Measurements from ENCODE around the gene PSTPIP2. TPM values are rescaled to one million over a fixed set of nuclear protein-coding genes. Genes with fewer than 3 reads are reported as not detected.

The PSTPIP2 gene
- total and polyA plus RNA-seq, 2 donors (not counting 3 experiments of a cell fraction or from before 2014, with no cell fraction given): 1.6 to 4.9 TPM

- Histone ChIP-seq H3K27ac (ENCODE audit: insufficient read depth, low read depth, low read length) (no peak overlapping the region), H3K27me3 (ENCODE audit: control insufficient read depth in 2 of 2, insufficient read depth in 2 of 2, low read length in 2 of 2) (no peaks in the 10 kb centered on the region), H3K4me3 (replicated peaks in 1 of 3; ENCODE audit: insufficient read depth in 1 of 3, low read depth in 1 of 3, low read length in 3 of 3) (no peak overlapping the region), H3K4me2 (ENCODE audit: insufficient read depth, low read length) (no peak overlapping the region), H3K36me3 (ENCODE audit: control insufficient read depth in 2 of 2, extremely low read depth in 1 of 2, insufficient read depth in 2 of 2, low read length in 2 of 2) (peaks cover 11 to 13% of the 10 kb centered on the region in 2 experiments), H3K9me1 (replicated peaks; ENCODE audit: control insufficient read depth, extremely low read depth, insufficient read depth, low read length) (no peaks in the 10 kb centered on the region), H2AFZ (ENCODE audit: low read depth, low read length) (no peak overlapping the region), H3K9ac (replicated peaks; ENCODE audit: extremely low read depth, insufficient read depth, low read length) (no peak overlapping the region), H3K4me1 (ENCODE audit: control insufficient read depth, extremely low read depth, insufficient read depth, low read length) (peaks cover 11% of the 10 kb centered on the region), H3K79me2 (ENCODE audit: control insufficient read depth, insufficient read depth, low read length) (peaks cover 9% of the 10 kb centered on the region), H4K20me1 (replicated peaks; ENCODE audit: control insufficient read depth, extremely low read depth, insufficient read depth, low read length) (no peaks in the 10 kb centered on the region), H3K9me3 (replicated peaks; ENCODE audit: control insufficient read depth, insufficient read depth, low read length) (no peaks in the 10 kb centered on the region)
- FAIRE-seq (no peak), DNase-seq (ENCODE audit: low read depth, low spot score) (no peak)
- BruUV-seq (replicated peaks): no TSS peak
- ChIA-PET CTCF (interaction anchor here (4.0 kb wide), 1 partner anchor 119 kb away, joined by 18 read pairs; no protein-coding TSS in a partner anchor), POLR2A (no interaction called here)
- TF ChIP-seq POLR2AphosphoS5 (IDR thresholded peaks at IDR 0.05; ENCODE audit: insufficient read depth, low read depth, low read length) (no peak), EZH2 (IDR thresholded peaks at IDR 0.05; ENCODE audit: borderline replicate concordance, low read depth, low read length, severe bottlenecking) (no peak), FOS (IDR thresholded peaks at IDR 0.05; ENCODE audit: borderline replicate concordance, insufficient read depth, low read length) (peak; percentile 15)
- dilution Hi-C loops (cut with MboI; ENCODE audit: extremely low pct_ligation_motif_present, low sequenced_read_pairs): no loop called here
- intact Hi-C loops (cut with micrococcal nuclease): no loop called here
Observed at GRCh38 chr18:45954070-45954934, 117.8 kb downstream of the PSTPIP2 start.

DNA sequence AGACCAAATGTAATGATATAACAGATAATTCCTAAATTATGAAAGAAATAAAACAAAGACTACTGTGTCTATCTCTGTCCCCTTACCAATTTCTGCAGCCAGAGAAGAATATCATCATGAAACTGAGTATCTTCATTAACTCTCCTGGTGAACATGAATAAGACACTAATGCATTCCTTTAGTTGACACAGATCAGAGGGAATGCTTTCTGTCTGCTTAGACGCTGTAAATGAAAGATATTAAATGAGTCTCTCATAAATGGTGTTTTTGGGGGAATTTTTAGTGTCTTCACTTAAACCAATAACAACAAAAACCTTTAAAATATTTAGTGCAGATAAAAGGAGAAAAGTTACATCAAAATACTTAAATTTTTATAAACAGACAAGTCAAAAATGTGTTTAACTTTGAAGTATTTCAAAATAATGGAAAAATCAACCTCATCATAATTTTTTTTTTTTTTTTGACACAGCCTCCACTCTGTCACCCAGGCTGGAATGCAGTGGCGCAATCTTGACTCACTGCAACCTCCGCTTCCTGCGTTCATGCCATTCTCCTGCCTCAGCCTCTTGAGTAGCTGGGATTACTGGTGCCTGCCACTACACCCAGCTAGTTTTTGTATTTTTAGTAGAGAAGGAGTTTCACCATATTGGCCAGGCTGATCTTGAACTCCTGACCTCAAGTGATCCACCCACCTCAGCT is 120.9 kb downstream of the PSTPIP2 start:
- Histone ChIP-seq H3K9me1 (replicated peaks; ENCODE audit: control insufficient read depth, extremely low read depth, insufficient read depth, low read length) (no peaks in the 10 kb centered on the region), H3K27ac (ENCODE audit: insufficient read depth, low read depth, low read length) (peak overlapping the region; percentile 35), H3K4me2 (ENCODE audit: insufficient read depth, low read length) (peak overlapping the region; percentile 13), H3K27me3 (ENCODE audit: control insufficient read depth in 2 of 2, insufficient read depth in 2 of 2, low read length in 2 of 2) (no peaks in the 10 kb centered on the region), H4K20me1 (replicated peaks; ENCODE audit: control insufficient read depth, extremely low read depth, insufficient read depth, low read length) (no peaks in the 10 kb centered on the region), H3K4me3 (replicated peaks in 1 of 3; ENCODE audit: insufficient read depth in 1 of 3, low read depth in 1 of 3, low read length in 3 of 3) (no peak overlapping the region), H2AFZ (ENCODE audit: low read depth, low read length) (no peak overlapping the region), H3K9ac (replicated peaks; ENCODE audit: extremely low read depth, insufficient read depth, low read length) (no peak overlapping the region), H3K36me3 (ENCODE audit: control insufficient read depth in 2 of 2, extremely low read depth in 1 of 2, insufficient read depth in 2 of 2, low read length in 2 of 2) (peaks cover 15 to 22% of the 10 kb centered on the region in 2 experiments), H3K79me2 (ENCODE audit: control insufficient read depth, insufficient read depth, low read length) (peaks cover 3% of the 10 kb centered on the region), H3K4me1 (ENCODE audit: control insufficient read depth, extremely low read depth, insufficient read depth, low read length) (peaks cover 11% of the 10 kb centered on the region), H3K9me3 (replicated peaks; ENCODE audit: control insufficient read depth, insufficient read depth, low read length) (no peaks in the 10 kb centered on the region)
- CTCF ChIA-PET: interaction anchor here (4.0 kb wide), 1 partner anchor 123 kb away, joined by 18 read pairs; no protein-coding TSS in a partner anchor
- peak; percentile 24 for DNase-seq (ENCODE audit: low read depth, low spot score)
- intact Hi-C loops (cut with micrococcal nuclease): loop anchor here (1.0 to 2.0 kb wide), 2 partner anchors 16 to 24 kb away; partner anchors contain the start of gene EPG5
- dilution Hi-C loops (cut with MboI; ENCODE audit: extremely low pct_ligation_motif_present, low sequenced_read_pairs): no loop called here
- FAIRE-seq: no peak
- POLR2A ChIA-PET: no interaction called here
- TF ChIP-seq, protein P1, sequence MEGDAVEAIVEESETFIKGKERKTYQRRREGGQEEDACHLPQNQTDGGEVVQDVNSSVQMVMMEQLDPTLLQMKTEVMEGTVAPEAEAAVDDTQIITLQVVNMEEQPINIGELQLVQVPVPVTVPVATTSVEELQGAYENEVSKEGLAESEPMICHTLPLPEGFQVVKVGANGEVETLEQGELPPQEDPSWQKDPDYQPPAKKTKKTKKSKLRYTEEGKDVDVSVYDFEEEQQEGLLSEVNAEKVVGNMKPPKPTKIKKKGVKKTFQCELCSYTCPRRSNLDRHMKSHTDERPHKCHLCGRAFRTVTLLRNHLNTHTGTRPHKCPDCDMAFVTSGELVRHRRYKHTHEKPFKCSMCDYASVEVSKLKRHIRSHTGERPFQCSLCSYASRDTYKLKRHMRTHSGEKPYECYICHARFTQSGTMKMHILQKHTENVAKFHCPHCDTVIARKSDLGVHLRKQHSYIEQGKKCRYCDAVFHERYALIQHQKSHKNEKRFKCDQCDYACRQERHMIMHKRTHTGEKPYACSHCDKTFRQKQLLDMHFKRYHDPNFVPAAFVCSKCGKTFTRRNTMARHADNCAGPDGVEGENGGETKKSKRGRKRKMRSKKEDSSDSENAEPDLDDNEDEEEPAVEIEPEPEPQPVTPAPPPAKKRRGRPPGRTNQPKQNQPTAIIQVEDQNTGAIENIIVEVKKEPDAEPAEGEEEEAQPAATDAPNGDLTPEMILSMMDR (IDR thresholded peaks at IDR 0.05; ENCODE audit: extremely low read depth in 1 of 2, insufficient read depth in 1 of 2, low read depth in 1 of 2, low read length in 2 of 2): no peak
- TF ChIP-seq EZH2 (IDR thresholded peaks at IDR 0.05; ENCODE audit: borderline replicate concordance, low read depth, low read length, severe bottlenecking) (no peak), POLR2A (IDR thresholded peaks at IDR 0.05; ENCODE audit: low read depth, low read length) (no peak), JUN (IDR thresholded peaks at IDR 0.05; ENCODE audit: borderline replicate concordance, insufficient read depth, insufficient read length, low read depth) (peak; percentile 29), MYC (IDR thresholded peaks at IDR 0.05; ENCODE audit: low read depth, low read length) (no peak), POLR2AphosphoS5 (IDR thresholded peaks at IDR 0.05; ENCODE audit: insufficient read depth, low read depth, low read length) (peak; percentile 46), GATA2 (IDR thresholded peaks at IDR 0.05; ENCODE audit: insufficient read depth, insufficient read length, low read depth, low read length) (no peak), FOS (IDR thresholded peaks at IDR 0.05; ENCODE audit: borderline replicate concordance, insufficient read depth, low read length) (peak; percentile 47)
- TF ChIP-seq, protein P2, sequence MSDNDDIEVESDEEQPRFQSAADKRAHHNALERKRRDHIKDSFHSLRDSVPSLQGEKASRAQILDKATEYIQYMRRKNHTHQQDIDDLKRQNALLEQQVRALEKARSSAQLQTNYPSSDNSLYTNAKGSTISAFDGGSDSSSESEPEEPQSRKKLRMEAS (IDR thresholded peaks at IDR 0.05; ENCODE audit: insufficient read depth, insufficient read length): no peak
- no TSS peak for BruUV-seq (replicated peaks)

All from endothelial cell of umbilical vein (primary cell).